ENCODE data around the gene RIC8A.
"Not testable (repeated sequence)": the region's sequence is repeated elsewhere in the genome, so short reads cannot be mapped to it uniquely, and the experiment has no call there.

The RIC8A gene

DNA sequence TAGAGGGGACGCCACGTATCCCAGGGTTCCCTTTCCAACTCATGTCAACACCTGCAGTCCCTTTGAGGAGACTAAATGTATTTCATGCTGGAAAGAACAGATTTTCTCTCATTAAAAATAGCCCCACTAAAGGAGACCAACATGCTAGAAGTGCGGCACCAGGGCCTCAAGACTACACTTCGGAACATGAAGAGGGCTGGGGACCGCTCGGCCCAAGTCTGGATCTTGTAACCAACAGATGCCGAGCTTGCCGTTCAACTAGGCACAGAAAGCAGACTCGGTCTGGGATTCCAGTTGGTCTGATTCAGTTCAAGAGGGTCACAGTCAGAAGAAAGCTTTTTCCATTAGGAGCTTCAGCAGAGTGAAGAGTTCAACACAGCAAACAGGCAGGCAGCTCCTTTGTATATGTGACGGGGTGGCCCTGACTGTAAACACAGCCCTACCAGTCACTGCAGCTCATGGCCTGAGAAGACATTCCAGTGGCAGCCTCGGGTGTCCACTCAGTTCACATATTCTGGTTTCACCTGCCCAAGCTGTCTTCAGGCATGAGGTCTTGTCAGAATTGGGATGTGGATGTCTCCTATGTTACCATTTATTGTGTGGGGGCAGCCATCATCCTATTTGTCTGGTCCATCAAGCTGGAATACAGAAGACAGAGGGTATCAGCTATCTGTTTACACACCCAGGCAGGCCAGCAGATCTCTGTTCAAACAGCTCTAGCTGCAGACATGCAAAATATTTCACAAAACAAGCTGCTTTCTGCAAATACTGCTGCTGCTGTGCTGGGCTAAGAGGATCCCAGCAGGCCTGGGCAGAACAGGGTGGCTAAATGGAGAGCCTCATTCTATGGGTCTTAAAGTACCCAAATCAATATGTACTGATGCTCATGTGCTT is 8.8 kb downstream of the RIC8A start:
- H3K4me3 ChIP-seq (ENCODE audit: low read depth, low read length), result no peak overlapping the region
- TF ChIP-seq, protein P1, sequence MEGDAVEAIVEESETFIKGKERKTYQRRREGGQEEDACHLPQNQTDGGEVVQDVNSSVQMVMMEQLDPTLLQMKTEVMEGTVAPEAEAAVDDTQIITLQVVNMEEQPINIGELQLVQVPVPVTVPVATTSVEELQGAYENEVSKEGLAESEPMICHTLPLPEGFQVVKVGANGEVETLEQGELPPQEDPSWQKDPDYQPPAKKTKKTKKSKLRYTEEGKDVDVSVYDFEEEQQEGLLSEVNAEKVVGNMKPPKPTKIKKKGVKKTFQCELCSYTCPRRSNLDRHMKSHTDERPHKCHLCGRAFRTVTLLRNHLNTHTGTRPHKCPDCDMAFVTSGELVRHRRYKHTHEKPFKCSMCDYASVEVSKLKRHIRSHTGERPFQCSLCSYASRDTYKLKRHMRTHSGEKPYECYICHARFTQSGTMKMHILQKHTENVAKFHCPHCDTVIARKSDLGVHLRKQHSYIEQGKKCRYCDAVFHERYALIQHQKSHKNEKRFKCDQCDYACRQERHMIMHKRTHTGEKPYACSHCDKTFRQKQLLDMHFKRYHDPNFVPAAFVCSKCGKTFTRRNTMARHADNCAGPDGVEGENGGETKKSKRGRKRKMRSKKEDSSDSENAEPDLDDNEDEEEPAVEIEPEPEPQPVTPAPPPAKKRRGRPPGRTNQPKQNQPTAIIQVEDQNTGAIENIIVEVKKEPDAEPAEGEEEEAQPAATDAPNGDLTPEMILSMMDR (IDR thresholded peaks at IDR 0.05; ENCODE audit: low read depth, low read length), result no peak

DNA sequence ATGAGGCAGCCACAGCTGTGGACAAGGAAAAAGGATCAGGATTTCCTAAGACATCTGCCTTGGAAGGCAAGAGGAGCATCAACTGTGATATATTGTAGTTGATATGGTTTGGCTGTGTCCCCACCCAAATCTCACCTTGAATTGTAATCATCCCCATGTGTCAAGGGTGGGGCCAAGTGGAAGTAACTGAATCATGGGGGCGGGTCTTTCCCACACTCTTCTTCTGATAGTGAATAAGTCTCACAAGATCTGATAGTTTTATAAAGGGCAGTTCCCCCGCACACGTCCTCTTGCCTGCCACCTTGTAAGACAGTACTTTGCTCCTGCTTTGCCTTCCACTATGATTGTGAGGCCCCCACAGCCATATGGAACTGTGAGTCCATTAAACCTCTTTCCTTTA is 10.2 kb downstream of the RIC8A start:
- TF ChIP-seq, protein P1 (IDR thresholded peaks at IDR 0.05; ENCODE audit: low read depth, low read length), result no peak
- H3K4me3 ChIP-seq (ENCODE audit: low read depth, low read length), result no peak overlapping the region

DNA sequence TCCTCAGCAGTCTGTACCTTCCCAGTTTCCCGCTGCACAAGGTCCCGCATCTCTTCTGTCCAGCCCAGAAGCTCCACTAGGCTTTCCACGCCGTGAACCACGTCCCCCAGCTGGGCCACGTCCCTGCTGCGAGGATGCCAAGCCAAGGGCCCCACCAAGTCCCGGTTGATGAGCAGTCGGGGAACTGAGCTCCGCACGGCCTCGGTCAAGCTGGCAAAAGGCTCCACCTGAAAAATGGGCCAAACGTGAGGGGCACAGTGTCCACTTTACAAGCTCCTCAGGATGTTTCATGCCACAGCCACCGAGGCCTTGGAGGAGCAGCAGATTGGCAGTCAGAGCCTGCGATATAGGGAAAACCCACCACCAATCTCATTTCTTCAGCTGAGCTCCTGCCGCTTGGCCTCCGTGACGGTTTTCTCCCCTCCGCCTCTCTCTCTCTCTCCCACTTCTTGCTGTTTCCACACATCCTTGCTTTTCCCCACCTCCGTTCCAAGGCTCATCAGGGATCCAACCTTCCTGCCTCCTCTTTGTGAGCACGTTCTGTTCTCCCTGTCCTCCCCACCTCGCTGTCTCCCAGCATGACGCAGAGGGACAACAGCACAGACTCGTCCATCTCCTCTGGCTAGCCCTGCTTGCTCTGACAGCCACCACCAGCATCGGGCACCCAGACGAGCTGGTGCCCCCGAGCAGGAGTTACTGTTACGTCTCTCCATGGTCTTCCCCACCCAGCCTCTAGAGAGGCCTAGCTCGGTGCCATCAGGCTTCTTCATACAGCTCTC is 11.5 kb downstream of the RIC8A start:
- TF ChIP-seq, protein P1 (IDR thresholded peaks at IDR 0.05; ENCODE audit: low read depth, low read length), result no peak
- no peak overlapping the region for H3K4me3 ChIP-seq (ENCODE audit: low read depth, low read length)

DNA sequence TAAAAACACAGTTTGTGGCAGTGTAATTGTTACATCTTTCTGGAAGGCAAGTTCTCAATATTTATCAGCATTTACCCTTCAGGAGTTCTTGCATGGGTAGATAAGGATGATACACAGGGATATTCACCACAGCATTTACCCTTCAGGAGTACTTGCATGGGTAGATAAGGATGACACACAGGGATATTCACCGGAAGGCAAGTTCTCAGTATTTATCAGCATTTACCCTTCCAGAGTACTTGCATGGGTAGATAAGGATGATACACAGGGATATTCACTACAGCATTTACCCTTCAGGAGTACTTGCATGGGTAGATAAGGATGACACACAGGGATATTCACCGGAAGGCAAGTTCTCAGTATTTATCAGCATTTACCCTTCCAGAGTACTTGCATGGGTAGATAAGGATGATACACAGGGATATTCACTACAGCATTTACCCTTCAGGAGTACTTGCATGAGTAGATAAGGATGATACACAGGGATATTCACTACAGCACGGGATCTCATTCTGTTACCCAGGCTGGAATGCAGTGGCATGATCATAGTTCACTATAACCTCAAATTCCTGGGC is 13.2 kb downstream of the RIC8A start:
- H3K4me3 ChIP-seq (ENCODE audit: low read depth, low read length), result not testable (repeated sequence)

DNA sequence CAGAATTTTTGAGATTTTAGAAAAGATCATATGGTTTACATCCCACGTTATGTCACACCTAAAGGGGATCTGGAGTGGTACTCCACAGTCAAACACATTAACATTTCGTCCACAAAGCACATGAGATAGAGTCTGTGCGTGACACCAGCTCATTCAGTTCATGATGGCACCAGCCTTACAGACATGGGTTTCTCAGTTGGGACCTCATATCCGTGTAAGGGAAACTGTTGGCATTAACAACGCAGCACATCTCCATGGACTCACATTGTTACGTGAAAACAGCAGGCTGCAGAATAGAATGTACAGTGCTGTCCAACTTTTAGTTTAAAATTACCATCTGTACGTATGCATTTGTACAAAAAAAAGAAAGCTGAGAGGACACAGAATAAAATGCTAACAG is 14.0 kb downstream of the RIC8A start:
- H3K4me3 ChIP-seq (ENCODE audit: low read depth, low read length), result no peak overlapping the region
- TF ChIP-seq, protein P1 (IDR thresholded peaks at IDR 0.05; ENCODE audit: low read depth, low read length), result no peak

DNA sequence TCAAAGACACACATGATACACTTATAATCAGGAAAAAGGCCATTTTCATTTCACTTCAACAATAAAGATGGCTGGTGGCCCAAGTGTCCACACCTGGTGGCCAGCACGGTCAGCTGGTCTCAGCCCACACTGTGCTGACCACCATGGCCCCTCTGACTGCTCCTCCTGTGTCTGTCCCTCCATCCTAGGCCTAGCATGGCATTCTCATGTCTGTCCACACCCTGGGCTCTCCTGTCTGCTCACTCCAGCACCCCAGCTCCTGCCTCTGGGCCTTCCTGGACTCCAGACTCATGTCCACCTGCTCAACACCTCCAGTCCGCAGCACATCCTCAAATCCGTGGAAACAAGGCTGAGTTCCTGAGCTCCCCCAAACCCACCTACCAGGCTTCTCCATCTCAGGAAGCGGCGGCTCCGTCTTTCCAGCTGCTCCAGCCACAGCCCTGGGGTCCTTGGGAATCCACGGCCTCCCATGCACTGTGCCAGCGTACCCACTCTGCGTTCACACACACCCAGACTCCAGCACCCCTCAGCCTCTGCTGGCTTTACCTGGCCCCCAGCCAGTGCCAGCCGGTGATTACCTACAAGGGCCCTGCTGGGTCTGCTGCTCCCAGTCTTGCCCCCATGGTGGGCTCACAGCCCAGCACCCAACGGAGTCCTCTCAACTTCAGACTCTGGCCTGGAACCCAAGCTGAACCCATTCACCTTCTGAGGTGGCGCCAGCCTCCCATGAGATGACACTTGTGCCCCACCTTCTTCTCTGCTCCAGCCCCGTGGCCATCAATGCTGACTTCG is 14.7 kb downstream of the RIC8A start:
- no peak overlapping the region for H3K4me3 ChIP-seq (ENCODE audit: low read depth, low read length)
- TF ChIP-seq, protein P1 (IDR thresholded peaks at IDR 0.05; ENCODE audit: low read depth, low read length), result no peak

Data from WI38 (cell line).